ENCODE measurements around the gene ZNF605.

ZNF605 gene

DNA sequence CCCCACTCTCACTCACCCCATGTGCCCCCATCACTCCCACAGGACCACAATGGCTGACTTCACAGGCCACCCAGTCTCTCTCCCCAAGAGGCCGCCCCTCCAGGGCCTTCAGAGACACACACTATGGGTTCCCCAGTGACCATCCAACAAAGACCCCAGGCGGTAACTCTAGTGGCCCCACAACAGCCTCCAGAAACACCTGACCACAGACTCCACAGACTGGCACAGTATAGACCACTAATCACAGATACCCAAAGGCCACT, 3.0 kb downstream of the ZNF605 start:
- H3K27ac ChIP-seq = no peak overlapping the region

DNA sequence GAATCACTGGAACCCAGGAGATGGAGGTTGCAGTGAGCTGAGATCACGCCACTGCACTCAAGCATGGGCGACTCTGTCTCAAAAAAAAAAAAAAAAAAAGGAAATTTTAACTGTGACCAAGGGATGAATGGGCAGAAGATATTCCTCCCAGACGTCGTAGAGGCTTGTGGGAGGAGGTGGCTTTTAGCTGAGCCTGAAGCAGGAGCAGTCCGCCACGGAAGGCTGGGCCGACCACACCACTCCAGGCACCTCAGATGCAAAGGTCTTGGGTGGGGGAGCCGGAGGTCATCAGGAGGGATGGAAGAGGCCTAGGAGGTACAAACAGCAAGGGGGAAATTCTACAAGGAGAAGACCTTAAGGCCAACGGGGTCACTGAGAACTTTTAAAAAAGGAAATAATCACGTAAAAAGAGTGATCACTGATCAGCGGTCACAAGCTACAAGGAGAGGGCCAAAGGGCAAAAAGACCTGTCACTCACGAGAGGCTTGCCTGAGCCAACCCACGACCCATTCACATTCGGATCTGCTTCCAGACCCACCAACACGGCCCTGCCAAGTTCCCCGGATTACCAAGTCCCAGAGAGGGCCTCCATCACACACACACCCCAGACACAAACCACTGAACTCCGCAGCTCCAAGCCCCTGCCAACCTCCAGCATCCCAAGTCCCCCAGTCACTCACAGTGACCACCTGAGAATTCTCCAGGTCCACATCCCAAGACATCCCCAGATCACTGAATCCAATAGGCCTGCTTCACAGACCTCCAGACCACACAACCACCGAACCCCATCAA, 3.5 kb downstream of the ZNF605 start:
- no peak for TF ChIP-seq ZFX (IDR thresholded peaks at IDR 0.05)
- TF ChIP-seq, protein P1, sequence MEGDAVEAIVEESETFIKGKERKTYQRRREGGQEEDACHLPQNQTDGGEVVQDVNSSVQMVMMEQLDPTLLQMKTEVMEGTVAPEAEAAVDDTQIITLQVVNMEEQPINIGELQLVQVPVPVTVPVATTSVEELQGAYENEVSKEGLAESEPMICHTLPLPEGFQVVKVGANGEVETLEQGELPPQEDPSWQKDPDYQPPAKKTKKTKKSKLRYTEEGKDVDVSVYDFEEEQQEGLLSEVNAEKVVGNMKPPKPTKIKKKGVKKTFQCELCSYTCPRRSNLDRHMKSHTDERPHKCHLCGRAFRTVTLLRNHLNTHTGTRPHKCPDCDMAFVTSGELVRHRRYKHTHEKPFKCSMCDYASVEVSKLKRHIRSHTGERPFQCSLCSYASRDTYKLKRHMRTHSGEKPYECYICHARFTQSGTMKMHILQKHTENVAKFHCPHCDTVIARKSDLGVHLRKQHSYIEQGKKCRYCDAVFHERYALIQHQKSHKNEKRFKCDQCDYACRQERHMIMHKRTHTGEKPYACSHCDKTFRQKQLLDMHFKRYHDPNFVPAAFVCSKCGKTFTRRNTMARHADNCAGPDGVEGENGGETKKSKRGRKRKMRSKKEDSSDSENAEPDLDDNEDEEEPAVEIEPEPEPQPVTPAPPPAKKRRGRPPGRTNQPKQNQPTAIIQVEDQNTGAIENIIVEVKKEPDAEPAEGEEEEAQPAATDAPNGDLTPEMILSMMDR (conservative IDR thresholded peaks at IDR 0.05) = no peak
- no peak overlapping the region for H3K27ac ChIP-seq

More for the DNA sequence above, 3.0 kb downstream of the ZNF605 start:
- no peak for TF ChIP-seq ZFX (IDR thresholded peaks at IDR 0.05)
- TF ChIP-seq, protein P1 (conservative IDR thresholded peaks at IDR 0.05) = no peak

DNA sequence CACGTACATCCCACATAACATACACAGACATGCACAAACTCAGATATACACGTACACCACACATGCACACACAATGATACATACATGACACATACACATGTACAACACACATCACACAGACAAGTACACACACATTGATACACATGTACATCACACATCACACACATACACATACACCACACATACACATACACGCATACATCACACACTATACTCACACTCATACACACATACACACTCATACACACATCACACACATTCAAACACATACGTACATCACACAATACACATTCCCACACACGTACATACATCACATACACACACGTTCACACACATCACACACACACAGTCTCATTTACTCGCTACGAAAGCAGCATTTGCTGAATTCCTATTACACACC, 4.5 kb downstream of the ZNF605 start:
- no peak overlapping the region for H3K27ac ChIP-seq
- TF ChIP-seq, protein P1 (conservative IDR thresholded peaks at IDR 0.05) = no peak
- no peak for TF ChIP-seq ZFX (IDR thresholded peaks at IDR 0.05)

DNA sequence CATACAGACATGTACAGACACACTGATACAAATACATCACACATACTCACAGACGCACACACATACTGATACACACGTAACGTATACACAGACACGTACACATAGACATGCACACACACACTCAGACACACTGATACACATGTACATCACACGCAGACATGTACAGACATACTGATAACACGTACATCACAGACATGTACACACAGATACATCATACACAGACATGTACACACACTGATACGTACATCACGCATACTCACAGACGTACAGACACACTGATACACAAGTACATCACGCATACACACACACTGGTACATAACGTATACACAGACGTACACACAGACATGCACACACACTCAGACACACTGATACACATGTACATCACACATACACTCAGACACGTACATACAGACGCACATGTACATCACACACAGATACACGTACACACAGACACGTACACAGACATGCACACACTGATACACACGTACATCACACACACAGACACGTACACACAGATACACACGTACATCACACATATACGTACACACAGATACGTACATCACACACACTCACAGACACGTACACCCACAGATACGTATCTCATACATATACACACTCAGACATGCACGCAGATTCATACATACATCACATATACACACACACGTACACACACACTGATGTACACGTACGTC, 5.1 kb downstream of the ZNF605 start:
- H3K27ac ChIP-seq = no peak overlapping the region
- TF ChIP-seq, protein P1 (conservative IDR thresholded peaks at IDR 0.05) = no peak
- no peak for TF ChIP-seq ZFX (IDR thresholded peaks at IDR 0.05)

DNA sequence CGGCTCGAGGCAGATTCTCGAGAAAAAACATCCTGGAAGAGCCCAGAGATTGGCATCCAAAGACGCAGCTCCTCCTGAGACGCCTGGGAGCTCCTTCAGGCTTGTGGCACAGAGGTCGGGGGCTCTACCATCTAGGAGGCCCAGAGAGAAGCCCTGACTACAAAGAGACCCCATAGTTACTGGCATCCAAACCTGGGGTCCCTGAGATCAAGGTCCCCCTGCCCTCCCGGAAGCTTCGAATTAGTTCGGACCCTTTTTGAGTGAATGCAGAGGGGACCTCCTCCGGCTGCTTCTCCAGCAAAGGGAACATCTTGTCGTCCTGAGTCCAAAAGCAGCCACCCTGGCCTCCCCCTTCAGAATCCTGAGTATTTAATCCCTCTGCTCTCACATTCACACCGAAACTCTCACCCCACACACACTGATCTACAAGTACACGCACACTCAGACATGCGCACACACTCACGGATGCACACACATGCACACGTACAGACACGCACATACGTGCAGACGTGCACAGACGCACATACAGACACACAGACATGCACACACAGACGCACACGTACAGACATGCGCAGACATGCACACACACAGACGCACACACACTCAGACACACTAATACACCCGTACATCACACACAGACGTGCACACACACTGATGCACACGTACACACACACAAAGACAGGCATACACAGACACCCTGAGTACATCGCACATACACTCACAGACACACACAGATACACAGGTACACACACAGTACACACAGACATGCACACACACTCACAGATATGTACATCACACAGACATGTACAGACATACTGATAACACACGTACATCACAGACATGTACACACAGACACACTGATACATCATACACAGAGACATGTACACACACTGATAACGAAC, 5.9 kb downstream of the ZNF605 start:
- no peak overlapping the region for H3K27ac ChIP-seq
- TF ChIP-seq, protein P1 (conservative IDR thresholded peaks at IDR 0.05) = no peak
- no peak for TF ChIP-seq ZFX (IDR thresholded peaks at IDR 0.05)

DNA sequence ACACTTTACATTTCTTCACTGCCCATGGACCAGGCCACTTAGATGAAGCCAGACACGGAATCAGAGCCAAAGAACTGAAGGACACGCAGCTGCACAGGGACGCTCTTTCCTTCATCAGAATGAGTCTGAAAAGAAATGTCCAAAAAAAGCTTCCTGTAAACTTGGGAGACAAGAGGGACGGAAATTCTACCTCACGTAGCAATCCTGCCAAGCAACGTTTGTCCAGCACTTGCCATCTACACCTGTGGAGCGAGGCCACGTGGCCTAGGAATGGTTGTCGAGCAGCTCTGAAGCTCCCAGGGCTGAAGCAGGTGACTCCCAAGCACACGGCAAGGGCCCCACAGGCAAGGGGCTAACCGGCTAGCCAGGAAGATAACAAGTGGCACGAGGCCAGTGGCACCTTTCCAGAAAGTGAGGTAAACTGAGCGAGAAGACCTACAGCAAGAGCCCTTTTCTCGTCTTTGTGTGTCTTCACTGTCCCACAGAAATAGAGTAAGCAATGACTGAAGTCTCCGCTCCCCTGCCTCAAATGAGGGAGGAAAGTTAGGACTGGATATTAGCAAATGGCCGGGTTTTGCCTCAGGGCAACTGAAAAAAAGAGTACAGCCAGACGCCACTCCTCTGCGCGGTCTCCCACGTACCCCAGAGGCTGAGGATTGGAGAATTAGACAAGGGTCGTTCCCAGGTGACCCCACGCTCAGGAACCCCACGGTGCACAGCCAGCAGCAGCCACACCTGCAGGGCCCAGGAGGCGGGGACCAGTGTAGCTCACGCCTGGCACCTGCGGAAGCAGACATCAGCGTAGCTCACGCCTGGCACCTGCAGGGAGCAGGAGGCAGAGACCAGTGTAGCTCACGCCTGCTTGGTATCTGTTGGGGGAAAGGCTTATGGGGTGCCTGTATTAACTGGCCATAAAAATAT, 7.7 kb downstream of the ZNF605 start:
- TF ChIP-seq, protein P1 (conservative IDR thresholded peaks at IDR 0.05) = no peak
- no peak for TF ChIP-seq ZFX (IDR thresholded peaks at IDR 0.05)
- H3K27ac ChIP-seq = no peak overlapping the region

All from C4-2B (cell line).